Aorta (tissue), 5 donors: Measurements from ENCODE around the gene AFF3. TPM values are rescaled to one million over a fixed set of nuclear protein-coding genes. Genes with fewer than 3 reads are reported as not detected.

Experiments used
- ATAC-seq: fragments of 200-7000 bp; cut with Tn5 transposase; one replicate; pipeline ENCODE4 v1.9.1; 2022; ENCODE audit warnings: moderate library complexity; ENCODE audit not compliant: low FRiP score
- DNase-seq, 2 donors: peaks; one replicate each; pipeline ENCODE4 v3.0.0-alpha.2; 2020
- H3K27ac ChIP-seq, 2 donors: one replicate each; pipeline ENCODE4 v1.5.1; 2013; ENCODE audit warnings: low read length in 2 of 2, mild to moderate bottlenecking in 2 of 2, moderate library complexity in 2 of 2, control low read depth in 1 of 2, inconsistent platforms in 1 of 2, low read depth in 1 of 2
- H3K27me3 ChIP-seq, 2 donors: one replicate each; pipeline ENCODE4 v1.6.1; 2013; ENCODE audit warnings: control low read depth in 1 of 2, low read length in 1 of 2, mild to moderate bottlenecking in 1 of 2, moderate library complexity in 1 of 2; ENCODE audit not compliant: insufficient read depth in 2 of 2, control insufficient read depth in 1 of 2
- H3K36me3 ChIP-seq, 2 donors: one replicate each; pipeline ENCODE4 v1.6.1; 2013; ENCODE audit warnings: control low read depth in 1 of 2, low read length in 1 of 2, mild to moderate bottlenecking in 1 of 2; ENCODE audit not compliant: insufficient read depth in 2 of 2, control insufficient read depth in 1 of 2
- H3K4me1 ChIP-seq, 2 donors: one replicate each; pipeline ENCODE4 v1.6.1; 2013; ENCODE audit warnings: low read length in 2 of 2, control low read depth in 1 of 2, mild to moderate bottlenecking in 1 of 2, moderate library complexity in 1 of 2; ENCODE audit not compliant: insufficient read depth in 2 of 2, control insufficient read depth in 1 of 2
- H3K4me3 ChIP-seq, 2 donors: one replicate each; pipeline ENCODE4 v1.5.1; 2013; ENCODE audit warnings: low read length in 2 of 2, control low read depth in 1 of 2, mild to moderate bottlenecking in 1 of 2
- H3K9me3 ChIP-seq: one replicate; pipeline ENCODE4 v1.6.1; 2013; ENCODE audit warnings: mild to moderate bottlenecking, low read length; ENCODE audit not compliant: control insufficient read depth
- WGBS, 2 donors: extraction: QIAGEN DNeasy Blood & Tissue Kit; methylation state at CpG; one replicate each; pipeline ENCODE4 v1.1.7; 2013; 5-methylcytosine and 5-hydroxymethylcytosine counted together
- intact Hi-C, 2 donors: fragments of 100-400 bp; cut with DNase I; formaldehyde crosslinking; loops; one replicate each; pipeline versions ENCODE4 v1.14.2 to v1.15.0; 2022
- polyA plus RNA-seq, 2 donors: library from polyadenylated mRNA; stranded (reverse); fragments of 200-250 nt; gene quantifications; one replicate each; pipeline ENCODE4 v1.2.3, GENCODE V29; 2013
- total RNA-seq, 2 donors: library from RNA; stranded (reverse); fragmentation: NEBNext Ultra II Directional; extraction: Animal tissue kit (Norgen Biotek cat#: 25700); gene quantifications; one replicate each; pipeline ENCODE4 v1.2.1, GENCODE V29; 2021
- donor health status: healthy with polysubstance abuse.
- donor health status: Bipolar disorder and iron deficiency.
- donor health status: DM: no; HTN: no; CAD: no.
- donor health status: DM: no; HTN: no; CAD: no.
- donor health status: DM: yes; HTN: yes; CAD: no.

AFF3 gene
- total and polyA plus RNA-seq, 4 donors = 0.25 to 15.7 (median 5.5) TPM

DNA sequence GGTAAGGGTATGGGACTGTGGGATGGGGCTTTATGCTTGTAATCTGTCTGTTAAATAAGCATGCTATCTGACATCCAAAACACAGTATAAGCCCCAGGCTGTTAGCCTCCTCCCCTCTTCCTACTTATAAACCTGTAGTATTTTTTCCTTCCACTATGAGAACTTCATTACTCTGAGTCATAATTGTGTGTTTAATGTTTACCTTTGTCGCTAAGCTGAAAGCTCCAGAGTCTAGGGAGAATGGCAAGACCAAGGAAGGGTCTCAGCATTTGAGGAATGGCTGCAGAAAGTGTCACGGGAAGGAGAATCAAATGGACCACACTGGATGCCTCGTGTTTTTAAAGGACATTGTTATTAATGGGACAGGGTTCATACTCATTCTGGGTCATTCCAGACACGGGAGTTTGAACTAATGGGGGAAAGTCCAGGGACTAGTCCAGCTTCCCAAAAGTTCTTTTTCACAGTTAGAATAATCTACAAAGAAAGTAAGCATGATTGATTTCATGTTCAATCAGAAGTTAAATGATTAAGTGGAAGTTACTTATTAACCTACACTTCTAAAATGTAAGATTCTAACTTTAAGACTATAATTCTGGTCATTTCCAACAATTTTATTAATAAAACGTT, 292.2 kb downstream of the AFF3 start:
- intact Hi-C loops = no loop called here
- ATAC-seq (no peak), DNase-seq (no peak)
- Histone ChIP-seq H3K36me3 (no peaks in the 10 kb centered on the region), H3K27ac (no peak overlapping the region), H3K4me3 (no peak overlapping the region), H3K27me3 (no peaks in the 10 kb centered on the region), H3K9me3 (no peaks in the 10 kb centered on the region), H3K4me1 (no peaks in the 10 kb centered on the region)
- WGBS, 2 donors = 68 to 82% methylated on average over 5 of the region's 5 CpGs

- Histone ChIP-seq H3K4me3 (no peak overlapping the region), H3K4me1 (no peaks in the 10 kb centered on the region), H3K27ac (no peak overlapping the region), H3K27me3 (no peaks in the 10 kb centered on the region), H3K9me3 (no peaks in the 10 kb centered on the region), H3K36me3 (no peaks in the 10 kb centered on the region)
- 95% methylated on average over 5 of the region's 5 CpGs for WGBS, 2 donors
- intact Hi-C loops = no loop called here
- DNase-seq = no peak
- ATAC-seq = no peak
Observed at GRCh38 chr2:99846462-99847107, 295.8 kb downstream of the AFF3 start.

DNA sequence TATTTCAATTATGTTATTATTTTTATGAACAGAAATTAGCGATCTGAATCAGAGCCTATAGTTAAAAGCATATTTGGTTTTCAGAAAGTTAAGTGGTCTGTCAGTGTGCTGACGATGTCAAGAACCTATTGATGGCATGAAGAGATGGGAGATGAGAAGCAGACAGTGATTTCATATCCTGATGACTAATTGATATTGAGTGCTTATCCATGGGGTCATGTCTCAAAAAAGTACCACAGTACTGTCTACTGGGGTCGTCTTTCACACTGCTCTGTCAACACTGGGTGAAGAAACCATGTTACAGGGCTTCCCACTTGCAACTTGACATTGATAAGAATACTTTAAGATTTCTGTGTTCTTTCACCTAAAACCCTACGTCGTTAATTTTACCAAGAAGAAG, 297.1 kb downstream of the AFF3 start:
- Histone ChIP-seq H3K27ac (no peak overlapping the region), H3K9me3 (no peaks in the 10 kb centered on the region), H3K4me1 (no peaks in the 10 kb centered on the region), H3K36me3 (no peaks in the 10 kb centered on the region), H3K27me3 (no peaks in the 10 kb centered on the region), H3K4me3 (no peak overlapping the region)
- DNase-seq (no peak), ATAC-seq (no peak)
- intact Hi-C loops = no loop called here
- 94 to 96% methylated on average over 5 of the region's 5 CpGs for WGBS, 2 donors

GRCh38 chr2:99842451-99842850, 299.9 kb downstream of the AFF3 start:
- Histone ChIP-seq H3K27ac (no peak overlapping the region), H3K4me3 (no peak overlapping the region), H3K36me3 (no peaks in the 10 kb centered on the region), H3K4me1 (no peaks in the 10 kb centered on the region), H3K27me3 (no peaks in the 10 kb centered on the region), H3K9me3 (no peaks in the 10 kb centered on the region)
- ATAC-seq (no peak), DNase-seq (no peak)
- 92% methylated on average over 4 of the region's 4 CpGs for WGBS, 2 donors
- intact Hi-C loops = no loop called here

GRCh38 chr2:99841749-99842148, 300.6 kb downstream of the AFF3 start:
- Histone ChIP-seq H3K4me1 (no peaks in the 10 kb centered on the region), H3K27me3 (no peaks in the 10 kb centered on the region), H3K27ac (no peak overlapping the region), H3K36me3 (no peaks in the 10 kb centered on the region), H3K4me3 (no peak overlapping the region), H3K9me3 (no peaks in the 10 kb centered on the region)
- DNase-seq (no peak), ATAC-seq (no peak)
- intact Hi-C loops = no loop called here
- 68 to 76% methylated on average over 3 of the region's 3 CpGs for WGBS, 2 donors

GRCh38 chr2:99840831-99841230, 301.6 kb downstream of the AFF3 start:
- H3K36me3 ChIP-seq = no peaks in the 10 kb centered on the region
- 72 to 85% methylated on average over 3 of the region's 3 CpGs for WGBS, 2 donors
- ATAC-seq (no peak), DNase-seq (no peak)
- H3K27me3 ChIP-seq = no peaks in the 10 kb centered on the region
- intact Hi-C loops = no loop called here
- H3K4me1 ChIP-seq = no peaks in the 10 kb centered on the region
- no peak overlapping the region for H3K4me3 ChIP-seq
- H3K27ac ChIP-seq = no peak overlapping the region
- no peaks in the 10 kb centered on the region for H3K9me3 ChIP-seq

DNA sequence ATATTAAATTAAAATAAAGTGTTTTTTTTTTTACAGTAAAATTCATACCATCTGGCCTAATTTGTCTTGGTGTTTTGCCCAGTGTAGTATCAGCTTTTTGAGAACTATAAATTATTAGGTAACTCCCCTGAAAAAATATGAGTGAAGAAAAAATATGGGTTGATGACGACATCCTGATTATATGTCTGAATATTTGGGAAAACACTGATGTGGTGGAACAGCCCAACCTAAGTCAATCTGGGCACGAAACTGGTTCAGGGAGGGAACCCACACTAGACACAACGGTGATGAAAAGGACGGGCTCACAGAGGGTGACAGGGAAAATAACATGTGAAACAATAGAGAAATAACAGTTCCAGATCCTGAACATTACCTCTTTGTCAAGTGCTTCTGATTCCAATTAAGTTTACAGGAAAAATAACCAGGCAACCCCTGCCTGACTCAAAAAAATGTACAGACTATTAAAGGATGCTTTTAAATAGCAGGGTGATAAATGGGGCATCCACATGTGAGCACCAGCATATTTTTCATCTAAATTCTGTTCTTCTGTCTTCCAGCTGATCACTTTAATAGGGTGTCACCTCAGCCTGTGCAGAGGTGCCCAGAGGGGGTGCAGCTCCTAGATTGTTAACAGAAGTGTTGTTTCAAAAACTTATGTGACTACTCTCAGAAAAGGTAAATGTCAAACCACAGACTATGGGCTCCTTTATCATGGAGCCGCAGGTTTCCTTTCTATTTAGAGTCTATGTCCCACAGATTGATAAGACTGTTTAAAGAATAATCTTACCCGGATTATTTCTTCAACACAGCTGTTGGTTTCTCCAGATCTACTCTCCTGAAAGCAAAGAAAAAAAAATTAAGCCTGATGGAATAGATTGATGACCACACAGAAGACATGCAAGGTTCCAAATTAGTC, 305.4 kb downstream of the AFF3 start:
- ATAC-seq = no peak
- intact Hi-C loops = no loop called here

DNA sequence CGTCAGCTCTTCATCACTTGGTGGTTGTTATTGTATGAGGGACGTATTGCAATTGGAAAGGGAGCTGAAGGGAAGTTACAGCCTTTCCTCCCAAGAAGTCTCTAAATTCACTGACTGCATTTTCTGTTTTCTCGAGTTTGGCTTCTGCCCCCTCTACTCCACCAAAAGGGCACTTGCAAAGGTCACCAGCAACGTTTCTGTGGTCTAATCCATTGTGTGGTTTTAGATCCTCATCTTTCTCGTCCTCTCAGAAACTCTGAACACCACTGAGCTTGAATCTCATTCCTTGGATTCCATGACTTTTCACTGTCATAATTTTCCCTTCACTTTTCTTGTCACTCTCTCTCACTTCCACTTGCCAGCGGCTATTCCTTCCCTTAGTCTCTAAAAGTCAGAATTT, 308.0 kb downstream of the AFF3 start:
- intact Hi-C loops = no loop called here
- no peak overlapping the region for H3K4me3 ChIP-seq
- DNase-seq = no peak
- H3K27ac ChIP-seq = no peak overlapping the region
- no peaks in the 10 kb centered on the region for H3K36me3 ChIP-seq
- H3K9me3 ChIP-seq = no peaks in the 10 kb centered on the region
- no peaks in the 10 kb centered on the region for H3K4me1 ChIP-seq
- no peaks in the 10 kb centered on the region for H3K27me3 ChIP-seq
- ATAC-seq = no peak
- WGBS, 2 donors = 75 to 79% methylated on average over 6 of the region's 6 CpGs

More for the DNA sequence above, 305.4 kb downstream of the AFF3 start:
- Histone ChIP-seq H3K27me3 (no peaks in the 10 kb centered on the region), H3K4me3 (no peak overlapping the region), H3K9me3 (no peaks in the 10 kb centered on the region), H3K4me1 (no peaks in the 10 kb centered on the region), H3K36me3 (no peaks in the 10 kb centered on the region), H3K27ac (no peak overlapping the region)
- 37 to 43% methylated on average over 6 of the region's 6 CpGs for WGBS, 2 donors
- no peak for DNase-seq
